GM12873 (cell line): ENCODE results near the gene HCFC1.

Experiments
- CTCF ChIP-seq: IDR thresholded peaks from 2 replicates; pipeline ENCODE4 v1.5.1; 2012; ENCODE audit warnings: low read depth, mild to moderate bottlenecking, moderate library complexity, low read length, control low read depth; ENCODE audit not compliant: insufficient read depth; ENCODE audit errors: missing control alignments

The HCFC1 gene

DNA sequence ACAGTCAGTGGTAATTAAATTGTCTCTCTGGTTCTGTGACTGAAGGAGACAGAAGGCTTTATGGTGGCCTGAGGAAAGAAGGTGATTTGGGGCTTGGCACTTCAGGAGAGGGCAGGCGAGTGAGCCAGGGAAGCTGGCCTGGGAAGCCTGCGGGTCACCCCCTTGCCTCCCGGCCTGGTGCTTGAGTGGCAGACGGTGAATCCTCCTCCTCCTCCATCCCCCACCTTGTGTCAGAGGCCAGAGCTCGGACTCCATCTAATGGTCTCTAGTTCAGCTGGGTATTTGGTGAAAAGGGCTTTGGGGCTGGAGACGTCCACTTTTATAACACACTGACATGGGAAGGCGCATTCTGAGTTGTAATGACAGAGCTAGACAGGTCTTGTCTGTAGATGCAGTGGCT lies 9.6 kb upstream of the HCFC1 start:
- TF ChIP-seq CTCF: no peak

- no peak for TF ChIP-seq CTCF
These were observed 3.2 kb upstream of the HCFC1 start for GRCh38 chrX:153974726-153975286.

GRCh38 chrX:153974003-153974725 lies 2.5 kb upstream of the HCFC1 start:
- no peak for TF ChIP-seq CTCF

DNA sequence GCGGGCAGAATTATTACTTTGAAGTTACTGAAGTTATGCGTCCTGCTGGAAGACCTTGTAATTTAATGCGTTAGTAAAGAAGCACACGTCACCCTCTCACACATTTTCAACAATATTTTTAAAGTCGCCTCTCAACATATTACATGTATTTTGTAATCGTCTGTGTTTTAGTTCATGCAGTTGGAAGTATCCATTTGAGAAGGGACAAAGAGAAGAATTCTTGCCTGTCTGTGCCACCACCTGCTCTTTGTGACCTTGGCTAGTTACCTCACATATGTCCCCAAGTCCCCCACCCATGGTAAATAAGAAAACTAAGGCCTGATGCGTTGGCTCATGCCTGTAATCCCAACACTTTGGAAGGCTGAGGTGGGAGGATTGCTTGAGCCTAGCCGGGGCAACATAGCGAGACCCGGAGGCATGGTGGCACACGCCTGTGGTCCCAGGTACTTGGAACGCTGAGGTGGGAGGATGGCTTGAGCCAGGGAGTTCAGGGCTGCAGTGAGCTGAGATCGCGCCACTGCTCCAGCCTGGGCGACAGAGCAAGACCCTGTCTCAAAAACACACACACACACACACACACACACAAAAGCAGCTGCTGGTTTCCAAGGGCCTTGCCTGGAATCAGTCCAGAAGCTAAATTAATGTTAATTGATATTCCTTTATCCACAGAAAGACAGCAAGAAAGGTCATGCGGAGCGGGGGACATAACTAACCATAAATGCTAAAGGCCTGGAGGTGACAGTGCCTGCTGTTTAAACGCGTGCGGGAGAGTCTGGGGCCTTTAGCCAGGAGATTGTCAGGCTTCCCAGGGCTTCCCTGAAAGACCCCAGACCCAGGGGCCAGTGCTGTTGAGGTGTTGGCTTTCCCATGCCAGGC lies 1.7 kb upstream of the HCFC1 start:
- TF ChIP-seq CTCF: no peak

DNA sequence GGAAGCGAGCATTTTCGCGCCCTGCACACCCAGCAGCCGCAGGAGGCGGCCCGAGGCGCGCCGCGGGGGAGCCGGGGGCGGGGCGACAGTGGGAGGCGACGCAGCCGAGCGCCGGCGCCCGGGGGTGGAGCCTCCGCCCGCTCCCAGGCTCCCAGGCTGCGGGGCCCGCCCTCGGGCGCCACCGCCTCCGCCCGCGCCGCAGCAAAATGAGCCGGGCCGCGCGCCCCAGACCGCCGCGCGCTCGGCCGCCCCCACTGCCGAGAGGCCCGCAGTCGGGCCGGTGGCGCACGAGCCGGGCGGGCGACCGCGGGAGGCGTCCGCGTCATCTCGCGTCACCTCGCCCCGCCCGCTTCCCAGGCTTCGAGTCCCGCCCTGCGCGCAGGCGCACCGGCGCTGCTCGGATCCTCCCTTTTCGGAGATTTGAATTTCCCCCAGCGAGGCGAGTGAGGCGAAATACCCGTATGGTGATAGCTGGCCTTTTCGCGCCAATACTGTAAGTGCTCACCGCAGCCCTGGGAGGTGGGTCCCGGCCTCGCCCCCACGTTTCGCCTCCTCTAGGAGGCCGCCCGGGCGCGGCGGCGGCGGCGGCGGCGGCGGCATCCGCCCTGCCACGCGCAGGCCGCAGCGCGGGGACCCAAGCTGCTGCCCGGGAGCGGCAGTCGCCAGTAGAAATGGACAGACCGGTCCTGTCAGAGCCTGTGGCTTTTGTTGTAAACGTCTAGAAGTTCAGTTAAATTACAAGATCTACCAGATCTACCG lies 929 bp upstream of the HCFC1 start, which contains the start of gene TMEM187:
Gene TMEM187, plus strand, starts transcription at position 387 of the 759 bp plus-strand sequence. CDS start 9,309 bp downstream, outside the sequence.
- TF ChIP-seq CTCF: no peak

- TF ChIP-seq CTCF: no peak
These were observed 531 bp downstream of the HCFC1 start for GRCh38 chrX:153971124-153971449.
